Heart right ventricle (tissue), 16 donors: Measurements from ENCODE around the gene SCGB1A1. TPM values are rescaled to one million over a fixed set of nuclear protein-coding genes. Genes with fewer than 3 reads are reported as not detected.

Source experiments
- ATAC-seq, 8 donors: fragments of 200-7000 bp; cut with Tn5 transposase; one replicate each; pipeline ENCODE4 v1.9.1; 2020; ENCODE audit warnings: mild to moderate bottlenecking in 8 of 8, moderate library complexity in 8 of 8, moderate number of reproducible peaks in 1 of 8
- DNase-seq, 2 donors: peaks; one replicate each; pipeline ENCODE4 v3.0.0-alpha.2; 2020
- H3K27ac ChIP-seq, 10 donors: fragments of 200-600 bp; sonication (generic) in 2 of 10; one replicate each; pipeline versions ENCODE4 v1.5.0 to v1.8.0; 2020 to 2022; ENCODE audit warnings: mild to moderate bottlenecking in 3 of 10
- H3K27me3 ChIP-seq, 7 donors: fragments of 200-600 bp; one replicate each; pipeline ENCODE4 v1.8.0; 2021 to 2022; ENCODE audit warnings: mild to moderate bottlenecking in 2 of 7
- H3K36me3 ChIP-seq, 9 donors: fragments of 200-600 bp; sonication (generic) in 1 of 9; one replicate each; pipeline versions ENCODE4 v1.5.0 to v1.8.0; 2020 to 2022; ENCODE audit warnings: mild to moderate bottlenecking in 2 of 9
- H3K4me1 ChIP-seq, 9 donors: fragments of 200-600 bp; sonication (generic) in 1 of 9; one replicate each; pipeline versions ENCODE4 v1.5.0 to v1.8.0; 2020 to 2022; ENCODE audit warnings: mild to moderate bottlenecking in 4 of 9
- H3K4me3 ChIP-seq, 10 donors: fragments of 200-600 bp; sonication (generic) in 2 of 10; one replicate each; pipeline versions ENCODE4 v1.5.0 to v1.8.0; 2020 to 2022; ENCODE audit warnings: mild to moderate bottlenecking in 7 of 10, moderate library complexity in 2 of 10
- H3K9me3 ChIP-seq, 11 donors: fragments of 200-600 bp in 10 of 11; sonication (generic) in 2 of 11; one replicate each; pipeline versions ENCODE4 v1.5.0 to v1.8.0; 2013 to 2022; ENCODE audit warnings: mild to moderate bottlenecking in 2 of 11, control low read depth in 1 of 11, moderate library complexity in 1 of 11
- WGBS, 2 donors: extraction: QIAGEN DNeasy Blood & Tissue Kit; methylation state at CpG; one replicate each; pipeline ENCODE4 v1.1.7; 2013; ENCODE audit warnings: inconsistent platforms in 1 of 2; 5-methylcytosine and 5-hydroxymethylcytosine counted together
- intact Hi-C, 10 donors: fragments of 100-400 bp; cut with DNase I; formaldehyde crosslinking; loops; one replicate each; pipeline versions ENCODE4 v1.11.1 to v1.14.2; 2022
- polyA plus RNA-seq, 2 donors: library from polyadenylated mRNA; stranded (reverse); fragments of 200-250 nt; gene quantifications; one replicate each; pipeline ENCODE4 v1.2.3, GENCODE V29; 2013
- total RNA-seq, 10 donors: library from RNA; stranded (reverse); fragmentation: NEBNext Ultra II Directional in 3 of 10; extraction: Animal tissue kit (Norgen Biotek cat#: 25700) in 3 of 10; gene quantifications; one replicate each; pipeline versions ENCODE4 v1.2.1 to v1.2.4, GENCODE V29; 2021 to 2023
- TF ChIP-seq, protein P1 (sequence below), 9 donors: fragments of 200-600 bp; sonication (generic) in 2 of 9; IDR thresholded peaks; one replicate each; pipeline versions ENCODE4 v1.5.0 to v1.8.0; 2021 to 2022; ENCODE audit warnings: antibody characterized with exemption in 9 of 9, mild to moderate bottlenecking in 5 of 9, moderate library complexity in 1 of 9
- donor health status: Arrhythmogenic right ventricular cardiomyopathy.
- donor health status: ischemic (EF 13 %, LVEDD 7.1; RV severe dilation, severe dysfunction).
- donor health status: healthy with polysubstance abuse.
- donor health status: DM: no; HTN: yes; CAD: no.
- donor health status: DM: no; HTN: no; CAD: no.
- donor health status: ischemic (EF 25% LVEDD 6.9; RV normal size, moderate dysfunction).
- donor health status: ischemic (EF 25% LVEDD 5.7; RV mildly dilated, moderate dysfunction).
- donor health status: healthy.
- donor health status: DM: yes; HTN: yes; CAD: no.
- donor health status: Ischemic cardiomyopathy.
- donor health status: ischemic (EF 35%, LVEDD 5.7; RV mildly dilated, moderate dysfunction).
- donor health status: nonischemic (EF 11% LVEDD 7.7; RV severe dilation, severe dysfunction).
- donor health status: DM: yes; HTN: yes; CAD: no.
- donor health status: PGD.
- donor health status: ischemic (EF 29% LVEDD 5.4; RV normal size, mild dysfunction).
- donor health status: nonischemic (EF 23%, LVEDD 6.1; RV moderate dilation, normal function).

Gene SCGB1A1
- total and polyA plus RNA-seq, 12 donors, result 0.20 TPM; not detected in 11

DNA sequence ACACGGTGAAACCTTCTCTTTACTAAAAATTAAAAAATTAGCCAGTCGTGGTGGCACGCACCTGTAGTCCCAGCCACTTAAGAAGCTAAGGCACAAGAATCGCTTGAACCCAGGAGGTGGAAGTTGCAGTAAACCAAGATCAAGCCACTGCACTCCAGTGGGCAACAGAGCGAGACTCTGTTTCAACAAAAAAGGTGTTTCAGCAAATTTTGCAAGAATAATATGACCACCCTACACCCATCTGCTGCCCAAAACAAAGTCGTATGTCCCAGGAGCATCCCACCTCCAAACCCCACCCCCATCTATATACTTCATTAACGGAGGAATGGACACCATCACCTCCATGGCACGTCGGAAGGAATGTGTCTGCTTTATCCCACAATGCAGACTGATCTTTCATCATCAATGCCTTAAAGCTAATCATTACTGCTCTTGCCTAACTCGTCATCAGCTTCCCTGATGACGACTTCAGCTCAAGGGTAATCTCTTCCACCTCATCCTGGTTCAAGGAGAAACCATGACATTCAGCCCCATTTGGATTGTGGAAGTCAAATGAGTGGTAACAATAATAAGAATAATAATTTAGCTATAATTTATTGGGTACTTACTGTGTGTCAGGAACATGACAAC is 34.1 kb downstream of the SCGB1A1 start:
- H3K4me3 ChIP-seq, result no peak overlapping the region
- WGBS, 2 donors, result 86 to 87% methylated on average over 11 of the region's 11 CpGs
- peaks cover 0 to 4% (median 0%) of the 10 kb centered on the region in 9 donors for H3K4me1 ChIP-seq
- peaks cover 0 to 7% (median 0%) of the 10 kb centered on the region in 11 donors for H3K9me3 ChIP-seq
- intact Hi-C loops, result no loop called here
- H3K27me3 ChIP-seq, result no peaks in the 10 kb centered on the region
- H3K27ac ChIP-seq, result no peak overlapping the region
- DNase-seq, result no peak
- TF ChIP-seq, protein P1, sequence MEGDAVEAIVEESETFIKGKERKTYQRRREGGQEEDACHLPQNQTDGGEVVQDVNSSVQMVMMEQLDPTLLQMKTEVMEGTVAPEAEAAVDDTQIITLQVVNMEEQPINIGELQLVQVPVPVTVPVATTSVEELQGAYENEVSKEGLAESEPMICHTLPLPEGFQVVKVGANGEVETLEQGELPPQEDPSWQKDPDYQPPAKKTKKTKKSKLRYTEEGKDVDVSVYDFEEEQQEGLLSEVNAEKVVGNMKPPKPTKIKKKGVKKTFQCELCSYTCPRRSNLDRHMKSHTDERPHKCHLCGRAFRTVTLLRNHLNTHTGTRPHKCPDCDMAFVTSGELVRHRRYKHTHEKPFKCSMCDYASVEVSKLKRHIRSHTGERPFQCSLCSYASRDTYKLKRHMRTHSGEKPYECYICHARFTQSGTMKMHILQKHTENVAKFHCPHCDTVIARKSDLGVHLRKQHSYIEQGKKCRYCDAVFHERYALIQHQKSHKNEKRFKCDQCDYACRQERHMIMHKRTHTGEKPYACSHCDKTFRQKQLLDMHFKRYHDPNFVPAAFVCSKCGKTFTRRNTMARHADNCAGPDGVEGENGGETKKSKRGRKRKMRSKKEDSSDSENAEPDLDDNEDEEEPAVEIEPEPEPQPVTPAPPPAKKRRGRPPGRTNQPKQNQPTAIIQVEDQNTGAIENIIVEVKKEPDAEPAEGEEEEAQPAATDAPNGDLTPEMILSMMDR (IDR thresholded peaks at IDR 0.05), result no peak
- no peaks in the 10 kb centered on the region for H3K36me3 ChIP-seq
- no peak for ATAC-seq

DNA sequence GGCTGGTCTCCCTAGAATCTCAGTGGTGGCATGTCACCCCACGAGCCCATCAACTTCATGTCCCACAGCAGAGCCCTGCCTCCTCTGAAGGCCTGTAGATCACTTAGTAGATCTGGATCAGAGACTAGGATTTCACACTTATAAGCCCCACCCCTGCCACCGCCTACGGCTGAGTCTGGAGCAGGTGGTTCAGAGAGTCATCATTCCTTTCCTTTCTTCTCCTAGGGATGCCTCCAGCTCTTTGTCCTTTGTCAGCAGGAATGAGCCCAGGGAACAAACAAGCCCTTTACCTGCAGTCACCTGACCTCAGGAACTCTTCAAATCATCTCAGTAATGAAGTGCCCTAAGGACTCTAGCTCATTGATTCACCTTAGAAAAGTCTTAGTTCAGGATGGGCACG is 37.8 kb downstream of the SCGB1A1 start:
- WGBS, 2 donors, result 89 to 91% methylated on average over 4 of the region's 4 CpGs
- Histone ChIP-seq H3K27me3 (no peaks in the 10 kb centered on the region), H3K4me1 (peaks cover 0 to 19% (median 0%) of the 10 kb centered on the region in 9 donors), H3K4me3 (no peak overlapping the region), H3K36me3 (no peaks in the 10 kb centered on the region), H3K27ac (no peak overlapping the region), H3K9me3 (peaks cover 0 to 7% (median 0%) of the 10 kb centered on the region in 11 donors)
- intact Hi-C loops, result no loop called here
- ATAC-seq, result no peak
- TF ChIP-seq, protein P1 (IDR thresholded peaks at IDR 0.05), result no peak
- DNase-seq, result no peak

DNA sequence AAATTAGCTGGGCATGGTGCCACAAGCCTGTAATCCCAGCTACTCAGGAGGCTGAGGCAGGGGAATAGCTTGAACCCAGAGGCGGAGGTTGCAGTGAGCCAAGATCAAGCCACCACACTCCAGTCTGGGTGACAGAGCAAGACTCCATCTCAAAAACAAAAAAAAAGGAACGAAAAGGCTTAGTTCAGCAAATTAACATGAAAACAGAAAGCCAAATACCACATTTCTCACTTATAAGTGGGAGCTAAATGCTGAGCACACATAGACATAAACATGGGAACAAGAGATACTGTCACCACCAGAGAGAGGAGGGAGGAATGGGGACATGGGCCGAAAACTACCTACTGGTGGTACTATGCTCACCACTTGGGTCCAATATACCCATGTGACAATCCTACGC is 38.6 kb downstream of the SCGB1A1 start:
- intact Hi-C loops, result no loop called here
- ATAC-seq, result peak in 1 of 8 donors; percentile 30
- H3K4me1 ChIP-seq, result peaks cover 0 to 28% (median 0%) of the 10 kb centered on the region in 9 donors
- no peak for DNase-seq
- H3K9me3 ChIP-seq, result peaks cover 0 to 7% (median 0%) of the 10 kb centered on the region in 11 donors
- no peaks in the 10 kb centered on the region for H3K36me3 ChIP-seq
- WGBS, 2 donors, result 85 to 94% methylated on average over 4 of the region's 4 CpGs
- TF ChIP-seq, protein P1 (IDR thresholded peaks at IDR 0.05), result no peak
- H3K4me3 ChIP-seq, result no peak overlapping the region
- H3K27me3 ChIP-seq, result no peaks in the 10 kb centered on the region
- peak overlapping the region in 1 of 10 donors; percentile 31 for H3K27ac ChIP-seq

DNA sequence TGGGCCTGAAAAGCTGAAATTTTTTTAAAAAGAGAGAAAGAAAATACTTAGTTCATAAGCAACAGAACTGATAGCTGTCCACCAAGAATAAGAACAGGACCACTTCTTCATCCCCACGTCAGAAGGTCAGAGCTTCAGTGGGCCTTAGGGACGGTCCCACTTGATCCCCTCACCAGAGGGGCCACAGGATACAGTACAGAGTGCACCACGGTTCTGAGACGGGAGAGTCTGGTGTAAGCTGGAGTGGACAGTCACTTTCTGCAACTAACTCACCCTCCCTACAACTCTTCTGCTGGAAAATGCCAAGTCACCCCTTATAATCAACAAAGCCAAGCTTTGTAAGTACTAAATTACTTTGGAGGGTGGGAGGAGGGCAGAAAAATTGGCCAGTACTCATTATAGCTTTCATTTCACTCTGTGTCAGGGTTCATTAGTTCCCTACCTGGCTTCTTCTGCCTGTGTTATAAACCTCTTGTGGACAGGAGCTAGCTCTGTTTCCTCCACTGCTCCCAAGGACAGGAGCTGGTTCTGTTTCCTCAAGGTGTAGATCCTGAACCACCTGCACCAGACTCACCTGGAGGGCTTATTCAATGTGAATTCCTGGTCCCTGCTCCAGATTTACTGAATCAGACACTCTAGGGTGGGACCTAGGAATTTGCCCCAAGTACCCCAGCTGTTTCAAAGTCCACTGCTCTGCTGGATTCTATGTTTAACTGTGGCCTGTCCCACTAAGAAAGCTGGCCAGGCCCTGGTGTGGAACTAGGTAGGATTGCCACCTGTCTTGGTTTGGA is 39.6 kb downstream of the SCGB1A1 start:
- H3K27me3 ChIP-seq, result no peaks in the 10 kb centered on the region
- WGBS, 2 donors, result 54 to 69% methylated on average over 4 of the region's 4 CpGs
- H3K4me1 ChIP-seq, result peaks cover 0 to 28% (median 0%) of the 10 kb centered on the region in 9 donors
- no peaks in the 10 kb centered on the region for H3K36me3 ChIP-seq
- TF ChIP-seq, protein P1 (IDR thresholded peaks at IDR 0.05), result no peak
- intact Hi-C loops, result no loop called here
- DNase-seq (no peak), ATAC-seq (peak in 1 of 8 donors; percentile 24)
- peaks cover 0 to 7% (median 0%) of the 10 kb centered on the region in 11 donors for H3K9me3 ChIP-seq
- H3K4me3 ChIP-seq, result no peak overlapping the region
- H3K27ac ChIP-seq, result peak overlapping the region in 1 of 10 donors; percentile 47
